Astrocyte (in vitro differentiated cells and primary cell): ENCODE data around the gene ST3GAL4. TPM values are rescaled to one million over a fixed set of nuclear protein-coding genes. Genes with fewer than 3 reads are reported as not detected.

Experiments
- DNase-seq: peaks from one replicate; pipeline ENCODE4 v3.0.0-alpha.2; 2010; ENCODE audit warnings: low read depth
- FAIRE-seq: peaks from 2 replicates; lab custom pipeline; 2011; peaks lifted over from hg19 to GRCh38; lab: Jason Lieb, UNC
- H2AFZ ChIP-seq: 2 replicates; pipeline ENCODE4 v1.6.0; 2012; ENCODE audit warnings: low read depth, low read length, inconsistent platforms
- H3K27ac ChIP-seq: 2 replicates; pipeline ENCODE4 v1.5.1; 2011; ENCODE audit warnings: low read depth, low read length, inconsistent platforms
- H3K27me3 ChIP-seq: 2 replicates; pipeline ENCODE4 v1.6.0; 2011; ENCODE audit warnings: low read length, inconsistent platforms; ENCODE audit not compliant: insufficient read depth
- H3K36me3 ChIP-seq: 2 replicates; pipeline ENCODE4 v1.5.1; 2011; ENCODE audit warnings: low read length, inconsistent platforms; ENCODE audit not compliant: insufficient read depth
- H3K4me1 ChIP-seq: 2 replicates; pipeline ENCODE4 v1.5.1; 2011; ENCODE audit warnings: low read length, inconsistent platforms; ENCODE audit not compliant: insufficient read depth
- H3K4me2 ChIP-seq: 2 replicates; pipeline ENCODE4 v1.6.0; 2012; ENCODE audit warnings: low read length, inconsistent platforms
- H3K4me3 ChIP-seq: 2 replicates; pipeline ENCODE4 v1.5.1; 2011; ENCODE audit warnings: low read depth, mild to moderate bottlenecking, low read length, inconsistent platforms; ENCODE audit not compliant: insufficient read depth
- H3K79me2 ChIP-seq: 2 replicates; pipeline ENCODE4 v1.6.0; 2012; ENCODE audit warnings: mild to moderate bottlenecking, low read length, inconsistent platforms; ENCODE audit not compliant: insufficient read depth
- H3K9ac ChIP-seq: 2 replicates; pipeline ENCODE4 v1.6.0; 2012; ENCODE audit warnings: mild to moderate bottlenecking, low read length, inconsistent platforms
- H3K9me3 ChIP-seq: 2 replicates; pipeline ENCODE4 v1.5.1; 2012; ENCODE audit warnings: low read depth, mild to moderate bottlenecking, low read length, inconsistent platforms; ENCODE audit not compliant: insufficient read depth
- H4K20me1 ChIP-seq: 2 replicates; pipeline ENCODE4 v1.6.0; 2012; ENCODE audit warnings: low read length, inconsistent platforms; ENCODE audit not compliant: insufficient read depth
- H3K27ac Mint-ChIP-seq: one replicate; pipeline ENCODE4 v1.8.0; 2021; ENCODE audit warnings: mild to moderate bottlenecking, mixed read lengths; ENCODE audit not compliant: unreplicated experiment
- H3K27me3 Mint-ChIP-seq: one replicate; pipeline ENCODE4 v1.8.0; 2021; ENCODE audit warnings: low read depth, mixed read lengths; ENCODE audit not compliant: unreplicated experiment
- H3K36me3 Mint-ChIP-seq: one replicate; pipeline ENCODE4 v1.8.0; 2021; ENCODE audit warnings: low read depth, mixed read lengths; ENCODE audit not compliant: unreplicated experiment
- H3K4me1 Mint-ChIP-seq: one replicate; pipeline ENCODE4 v1.8.0; 2021; ENCODE audit warnings: low read depth, mixed read lengths; ENCODE audit not compliant: unreplicated experiment
- H3K4me3 Mint-ChIP-seq: one replicate; pipeline ENCODE4 v1.8.0; 2021; ENCODE audit warnings: mild to moderate bottlenecking, moderate library complexity, mixed read lengths; ENCODE audit not compliant: unreplicated experiment
- H3K9me3 Mint-ChIP-seq: one replicate; pipeline ENCODE4 v1.8.0; 2021; ENCODE audit warnings: mild to moderate bottlenecking, mixed read lengths; ENCODE audit not compliant: unreplicated experiment
- CTCF ChIP-seq: IDR thresholded peaks from 2 replicates; pipeline ENCODE4 v1.5.1; 2011; ENCODE audit warnings: low read depth, mild to moderate bottlenecking, inconsistent platforms, low read length, moderate library complexity; ENCODE audit not compliant: insufficient read depth
- EZH2 ChIP-seq: IDR thresholded peaks from 2 replicates; pipeline ENCODE4 v1.6.1; 2012; ENCODE audit warnings: mild to moderate bottlenecking, low read length, inconsistent platforms; ENCODE audit not compliant: insufficient read depth
- total RNA-seq: library from RNA; stranded (reverse); gene quantifications from 2 replicates; pipeline ENCODE4 v1.2.1, GENCODE V29; 2021

The ST3GAL4 gene
- total RNA-seq, 1 donor from 2014 or later: 12.2 TPM

GRCh38 chr11:126426820-126427749 lies 71.6 kb downstream of the ST3GAL4 start:
- Histone ChIP-seq H3K36me3 (no peaks in the 10 kb centered on the region), H3K79me2 (no peaks in the 10 kb centered on the region), H3K4me3 (no peak overlapping the region), H3K4me2 (no peak overlapping the region), H3K4me1 (peaks cover 9% of the 10 kb centered on the region), H4K20me1 (no peaks in the 10 kb centered on the region), H3K9me3 (no peaks in the 10 kb centered on the region), H3K9ac (no peak overlapping the region), H3K27me3 (no peaks in the 10 kb centered on the region), H3K27ac (no peak overlapping the region), H2AFZ (no peak overlapping the region)
- Mint-ChIP-seq H3K27me3 (peaks cover 10% of the 10 kb centered on the region), H3K9me3 (no peaks in the 10 kb centered on the region), H3K27ac (no peak overlapping the region), H3K36me3 (peaks cover 5% of the 10 kb centered on the region), H3K4me3 (no peak overlapping the region), H3K4me1 (peaks cover 12% of the 10 kb centered on the region)
- DNase-seq: no peak
- TF ChIP-seq EZH2: no peak
- no peak for TF ChIP-seq CTCF
- FAIRE-seq: no peak

- H3K36me3 ChIP-seq: no peaks in the 10 kb centered on the region
- no peak overlapping the region for H3K27ac ChIP-seq
- Mint-ChIP-seq H3K9me3 (no peaks in the 10 kb centered on the region), H3K4me1 (peaks cover 14% of the 10 kb centered on the region), H3K27ac (no peak overlapping the region), H3K4me3 (no peak overlapping the region), H3K27me3 (peaks cover 2% of the 10 kb centered on the region), H3K36me3 (no peaks in the 10 kb centered on the region)
- FAIRE-seq (no peak), DNase-seq (no peak)
- TF ChIP-seq CTCF (no peak), EZH2 (no peak)
- H3K9ac ChIP-seq: no peak overlapping the region
- peak overlapping the region; percentile 65 for H2AFZ ChIP-seq
- no peaks in the 10 kb centered on the region for H3K9me3 ChIP-seq
- no peak overlapping the region for H3K4me2 ChIP-seq
- H3K27me3 ChIP-seq: no peaks in the 10 kb centered on the region
- no peak overlapping the region for H3K4me3 ChIP-seq
- H3K79me2 ChIP-seq: no peaks in the 10 kb centered on the region
- no peaks in the 10 kb centered on the region for H4K20me1 ChIP-seq
- peaks cover 15% of the 10 kb centered on the region for H3K4me1 ChIP-seq
These were observed 75.3 kb downstream of the ST3GAL4 start for GRCh38 chr11:126430581-126431335.
